Neural cell (in vitro differentiated cells): Measurements from ENCODE around the gene CTNNA2. TPM values are rescaled to one million over a fixed set of nuclear protein-coding genes. Genes with fewer than 3 reads are reported as not detected.

Experiments
- H2AFZ ChIP-seq: fragments of 200-600, 300-800 bp; sonication (generic), shearing (Covaris generic); 2 replicates; pipeline ENCODE4 v1.6.0; 2014; ENCODE audit warnings: low read depth, mild to moderate bottlenecking, antibody characterized with exemption, low read length, moderate library complexity
- H3F3A ChIP-seq: fragments of 200-600 bp; shearing (Covaris generic); 2 replicates; pipeline ENCODE4 v1.6.1; 2016; ENCODE audit warnings: mild to moderate bottlenecking, moderate library complexity, mixed read lengths, antibody characterized with exemption, low read length; ENCODE audit not compliant: insufficient read depth, poor library complexity, severe bottlenecking
- H3K27ac ChIP-seq: fragments of 200-600, 300-800 bp; sonication (generic), shearing (Covaris generic); 2 replicates; pipeline ENCODE4 v1.5.1; 2014; ENCODE audit warnings: mild to moderate bottlenecking, low read length, moderate library complexity
- H3K27me3 ChIP-seq: fragments of 300-800, 200-600 bp; sonication (generic), shearing (Covaris generic); 2 replicates; pipeline ENCODE4 v1.6.0; 2014; ENCODE audit warnings: mild to moderate bottlenecking, low read depth, low read length, moderate library complexity; ENCODE audit not compliant: insufficient read depth
- H3K36me3 ChIP-seq: fragments of 300-800, 200-600 bp; sonication (generic), shearing (Covaris generic); 2 replicates; pipeline ENCODE4 v1.5.1; 2014; ENCODE audit warnings: mild to moderate bottlenecking, antibody characterized with exemption, low read length, moderate library complexity; ENCODE audit not compliant: insufficient read depth
- H3K4me2 ChIP-seq: fragments of 300-800, 200-600 bp; sonication (generic), shearing (Covaris generic); 2 replicates; pipeline ENCODE4 v1.6.0; 2014; ENCODE audit warnings: mild to moderate bottlenecking, low read length
- H3K4me3 ChIP-seq: fragments of 300-800, 200-600 bp; sonication (generic), shearing (Covaris generic); 2 replicates; pipeline ENCODE4 v1.5.1; 2014; ENCODE audit warnings: mild to moderate bottlenecking, low read length, moderate library complexity
- H3K79me2 ChIP-seq: fragments of 200-600 bp; shearing (Covaris generic); replicated peaks from 2 replicates; pipeline ENCODE4 v1.6.0; 2014; ENCODE audit warnings: mild to moderate bottlenecking, low read length, moderate library complexity; ENCODE audit not compliant: insufficient read depth
- H3K9ac ChIP-seq: fragments of 300-800, 200-600 bp; sonication (generic), shearing (Covaris generic); 2 replicates; pipeline ENCODE4 v1.6.1; 2016; ENCODE audit warnings: mild to moderate bottlenecking, low read length, mixed read lengths
- H3K9me2 ChIP-seq: fragments of 200-600 bp; shearing (Covaris generic); 2 replicates; pipeline ENCODE4 v1.6.1; 2016; ENCODE audit warnings: mild to moderate bottlenecking, low read length, mixed read lengths; ENCODE audit not compliant: insufficient read depth
- H3K9me3 ChIP-seq: fragments of 200-600, 300-800 bp; sonication (generic), shearing (Covaris generic); 2 replicates; pipeline ENCODE4 v1.6.1; 2016; ENCODE audit warnings: mild to moderate bottlenecking, mixed run types, low read length, moderate library complexity, mixed read lengths
- H4K20me1 ChIP-seq: fragments of 200-600 bp; shearing (Covaris generic); 2 replicates; pipeline ENCODE4 v1.6.1; 2016; ENCODE audit warnings: mild to moderate bottlenecking, mixed run types; ENCODE audit not compliant: insufficient read depth
- EP300 ChIP-seq: fragments of 450-650 bp; conservative IDR thresholded peaks from 2 replicates; pipeline ENCODE4 v1.6.1; 2014; ENCODE audit warnings: antibody characterized with exemption, mild to moderate bottlenecking, moderate library complexity; ENCODE audit not compliant: poor library complexity, severe bottlenecking
- EZH2 ChIP-seq: fragments of 200-600, 300-800 bp; shearing (Covaris generic), sonication (generic); IDR thresholded peaks from 2 replicates; pipeline ENCODE4 v1.6.1; 2014; ENCODE audit warnings: antibody characterized with exemption, low read length, borderline replicate concordance, mild to moderate bottlenecking; ENCODE audit not compliant: insufficient read depth, poor library complexity, severe bottlenecking
- MXI1 ChIP-seq: fragments of 450-650 bp; conservative IDR thresholded peaks from 2 replicates; pipeline ENCODE4 v1.6.1; 2014; ENCODE audit warnings: antibody characterized with exemption, mild to moderate bottlenecking; ENCODE audit not compliant: poor library complexity, severe bottlenecking
- POLR2AphosphoS5 ChIP-seq: IDR thresholded peaks from 2 replicates; pipeline ENCODE4 v1.6.1; 2012
- RAD21 ChIP-seq: fragments of 450-650 bp; conservative IDR thresholded peaks from 2 replicates; pipeline ENCODE4 v1.6.1; 2014; ENCODE audit warnings: antibody characterized with exemption, mild to moderate bottlenecking, moderate library complexity
- SMC3 ChIP-seq: fragments of 450-650 bp; conservative IDR thresholded peaks from 2 replicates; pipeline ENCODE4 v1.6.1; 2014; ENCODE audit warnings: antibody characterized with exemption, mild to moderate bottlenecking, moderate library complexity; ENCODE audit not compliant: poor library complexity
- TAF1 ChIP-seq: IDR thresholded peaks from 2 replicates; pipeline ENCODE4 v1.6.1; 2012; ENCODE audit warnings: low read depth
- polyA plus RNA-seq: library from polyadenylated mRNA; depleted of rRNA; stranded (reverse); fragments of >200 nt; gene quantifications from 2 replicates; pipeline ENCODE4 v1.2.3, GENCODE V29; 2014
- TF ChIP-seq, protein P1 (sequence below): IDR thresholded peaks from 2 replicates; pipeline ENCODE4 v1.6.1; 2012; ENCODE audit warnings: borderline replicate concordance
- TF ChIP-seq, protein P2 (sequence below): fragments of 450-650 bp; IDR thresholded peaks from 2 replicates; pipeline ENCODE4 v1.5.1; 2014; ENCODE audit warnings: antibody characterized with exemption, mild to moderate bottlenecking, moderate library complexity; ENCODE audit not compliant: poor library complexity, severe bottlenecking

Gene CTNNA2
- polyA plus RNA-seq, 1 donor from 2014 or later = 194 TPM

GRCh38 chr2:79849241-79849640 lies 336.4 kb downstream of the CTNNA2 start:
- Histone ChIP-seq H3K79me2 (no peaks in the 10 kb centered on the region), H3K4me3 (no peak overlapping the region), H3K4me2 (no peak overlapping the region), H4K20me1 (no peaks in the 10 kb centered on the region), H3K9ac (no peak overlapping the region), H3K27ac (no peak overlapping the region), H3K9me2 (no peaks in the 10 kb centered on the region), H3F3A (no peaks in the 10 kb centered on the region), H2AFZ (no peak overlapping the region), H3K36me3 (no peaks in the 10 kb centered on the region), H3K27me3 (no peaks in the 10 kb centered on the region), H3K9me3 (no peaks in the 10 kb centered on the region)
- TF ChIP-seq EP300 = no peak
- TF ChIP-seq EZH2 = no peak
- TF ChIP-seq, protein P1, sequence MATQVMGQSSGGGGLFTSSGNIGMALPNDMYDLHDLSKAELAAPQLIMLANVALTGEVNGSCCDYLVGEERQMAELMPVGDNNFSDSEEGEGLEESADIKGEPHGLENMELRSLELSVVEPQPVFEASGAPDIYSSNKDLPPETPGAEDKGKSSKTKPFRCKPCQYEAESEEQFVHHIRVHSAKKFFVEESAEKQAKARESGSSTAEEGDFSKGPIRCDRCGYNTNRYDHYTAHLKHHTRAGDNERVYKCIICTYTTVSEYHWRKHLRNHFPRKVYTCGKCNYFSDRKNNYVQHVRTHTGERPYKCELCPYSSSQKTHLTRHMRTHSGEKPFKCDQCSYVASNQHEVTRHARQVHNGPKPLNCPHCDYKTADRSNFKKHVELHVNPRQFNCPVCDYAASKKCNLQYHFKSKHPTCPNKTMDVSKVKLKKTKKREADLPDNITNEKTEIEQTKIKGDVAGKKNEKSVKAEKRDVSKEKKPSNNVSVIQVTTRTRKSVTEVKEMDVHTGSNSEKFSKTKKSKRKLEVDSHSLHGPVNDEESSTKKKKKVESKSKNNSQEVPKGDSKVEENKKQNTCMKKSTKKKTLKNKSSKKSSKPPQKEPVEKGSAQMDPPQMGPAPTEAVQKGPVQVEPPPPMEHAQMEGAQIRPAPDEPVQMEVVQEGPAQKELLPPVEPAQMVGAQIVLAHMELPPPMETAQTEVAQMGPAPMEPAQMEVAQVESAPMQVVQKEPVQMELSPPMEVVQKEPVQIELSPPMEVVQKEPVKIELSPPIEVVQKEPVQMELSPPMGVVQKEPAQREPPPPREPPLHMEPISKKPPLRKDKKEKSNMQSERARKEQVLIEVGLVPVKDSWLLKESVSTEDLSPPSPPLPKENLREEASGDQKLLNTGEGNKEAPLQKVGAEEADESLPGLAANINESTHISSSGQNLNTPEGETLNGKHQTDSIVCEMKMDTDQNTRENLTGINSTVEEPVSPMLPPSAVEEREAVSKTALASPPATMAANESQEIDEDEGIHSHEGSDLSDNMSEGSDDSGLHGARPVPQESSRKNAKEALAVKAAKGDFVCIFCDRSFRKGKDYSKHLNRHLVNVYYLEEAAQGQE = no peak
- no peak for TF ChIP-seq POLR2AphosphoS5
- TF ChIP-seq MXI1 = no peak
- no peak for TF ChIP-seq SMC3
- TF ChIP-seq, protein P2, sequence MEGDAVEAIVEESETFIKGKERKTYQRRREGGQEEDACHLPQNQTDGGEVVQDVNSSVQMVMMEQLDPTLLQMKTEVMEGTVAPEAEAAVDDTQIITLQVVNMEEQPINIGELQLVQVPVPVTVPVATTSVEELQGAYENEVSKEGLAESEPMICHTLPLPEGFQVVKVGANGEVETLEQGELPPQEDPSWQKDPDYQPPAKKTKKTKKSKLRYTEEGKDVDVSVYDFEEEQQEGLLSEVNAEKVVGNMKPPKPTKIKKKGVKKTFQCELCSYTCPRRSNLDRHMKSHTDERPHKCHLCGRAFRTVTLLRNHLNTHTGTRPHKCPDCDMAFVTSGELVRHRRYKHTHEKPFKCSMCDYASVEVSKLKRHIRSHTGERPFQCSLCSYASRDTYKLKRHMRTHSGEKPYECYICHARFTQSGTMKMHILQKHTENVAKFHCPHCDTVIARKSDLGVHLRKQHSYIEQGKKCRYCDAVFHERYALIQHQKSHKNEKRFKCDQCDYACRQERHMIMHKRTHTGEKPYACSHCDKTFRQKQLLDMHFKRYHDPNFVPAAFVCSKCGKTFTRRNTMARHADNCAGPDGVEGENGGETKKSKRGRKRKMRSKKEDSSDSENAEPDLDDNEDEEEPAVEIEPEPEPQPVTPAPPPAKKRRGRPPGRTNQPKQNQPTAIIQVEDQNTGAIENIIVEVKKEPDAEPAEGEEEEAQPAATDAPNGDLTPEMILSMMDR = no peak
- no peak for TF ChIP-seq RAD21
- no peak for TF ChIP-seq TAF1

DNA sequence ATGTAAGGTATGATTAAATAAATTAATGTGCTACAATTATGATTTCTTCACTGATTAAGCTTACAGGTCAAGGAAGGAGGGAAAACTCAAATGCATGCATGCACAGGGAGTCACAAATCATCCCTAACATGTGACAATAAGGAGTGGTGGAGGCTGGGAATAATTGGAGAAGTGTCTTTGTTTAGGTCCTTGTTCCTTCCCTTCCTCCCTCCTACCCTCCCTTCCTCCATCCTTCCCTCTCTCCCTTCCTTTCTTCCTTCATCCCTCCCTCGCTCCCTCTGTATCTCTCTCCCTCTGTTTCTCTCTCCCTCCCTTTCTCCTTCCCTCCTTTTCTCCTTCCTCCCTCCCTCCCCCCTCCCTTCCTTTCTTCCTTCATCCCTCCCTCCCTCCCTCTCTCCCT lies 337.1 kb downstream of the CTNNA2 start:
- no peaks in the 10 kb centered on the region for H3K9me3 ChIP-seq
- no peaks in the 10 kb centered on the region for H4K20me1 ChIP-seq
- H3K9ac ChIP-seq = no peak overlapping the region
- H3K27me3 ChIP-seq = no peaks in the 10 kb centered on the region
- H3K79me2 ChIP-seq = peaks cover 3% of the 10 kb centered on the region
- no peaks in the 10 kb centered on the region for H3K9me2 ChIP-seq
- no peak overlapping the region for H3K4me3 ChIP-seq
- no peak overlapping the region for H2AFZ ChIP-seq
- no peak overlapping the region for H3K27ac ChIP-seq
- TF ChIP-seq EZH2 = no peak
- TF ChIP-seq TAF1 = no peak
- TF ChIP-seq POLR2AphosphoS5 = no peak
- no peak for TF ChIP-seq MXI1
- TF ChIP-seq, protein P1 = no peak
- TF ChIP-seq, protein P2 = no peak
- no peak for TF ChIP-seq EP300
- no peak for TF ChIP-seq SMC3
- no peaks in the 10 kb centered on the region for H3K36me3 ChIP-seq
- no peak overlapping the region for H3K4me2 ChIP-seq
- no peaks in the 10 kb centered on the region for H3F3A ChIP-seq
